IMR-90 (cell line): ENCODE measurements around the gene ATP8B4. TPM values are rescaled to one million over a fixed set of nuclear protein-coding genes. Genes with fewer than 3 reads are reported as not detected.

ENCODE experiments used
- ATAC-seq: fragments of 200-7000 bp; cut with Tn5 transposase; 2 replicates; pipeline ENCODE4 v1.9.1; 2020; ENCODE audit warnings: low read depth, mild to moderate bottlenecking, moderate library complexity
- BruUV-seq: library from RNA; stranded (reverse); fragments of 400-500 nt; replicated peaks from 2 replicates; lab custom pipeline; 2021; lab: Mats Ljungman, UMichigan
- CTCF ChIA-PET: fragments of 300-600 bp; formaldehyde crosslinking; extraction: SDS; loops from one replicate; lab custom pipeline; 2021; ENCODE audit warnings: antibody characterized with exemption; lab: Yijun Ruan, JAX
- POLR2A ChIA-PET: fragments of 300-600 bp; sonication (Branson Sonifier 250); formaldehyde crosslinking; loops from one replicate; lab custom pipeline; 2022; ENCODE audit warnings: antibody characterized with exemption; ENCODE audit not compliant: unreplicated experiment; lab: Charles Lee
- DNase-seq: peaks from one replicate; pipeline ENCODE4 v3.0.0; 2013
- H2AFZ ChIP-seq: replicated peaks from 2 replicates; pipeline ENCODE3; 2013; ENCODE audit warnings: low read length, mild to moderate bottlenecking; ENCODE audit not compliant: poor library complexity
- H2AK5ac ChIP-seq: 2 replicates; pipeline ENCODE4 v1.6.1; 2013; ENCODE audit warnings: low read depth, low read length, inconsistent platforms
- H2AK9ac ChIP-seq: replicated peaks from 2 replicates; pipeline ENCODE3; 2013; ENCODE audit warnings: mild to moderate bottlenecking, low read depth, low read length, moderate library complexity; ENCODE audit not compliant: poor library complexity
- H2BK120ac ChIP-seq: 2 replicates; pipeline ENCODE4 v1.6.1; 2013; ENCODE audit warnings: low read depth, low read length, inconsistent platforms
- H2BK15ac ChIP-seq: 3 replicates; pipeline ENCODE4 v1.6.1; 2013; ENCODE audit warnings: low read depth, low read length, inconsistent platforms
- H2BK20ac ChIP-seq: 2 replicates; pipeline ENCODE4 v1.6.1; 2013; ENCODE audit warnings: low read depth, mild to moderate bottlenecking, inconsistent platforms, low read length, moderate library complexity
- H2BK5ac ChIP-seq: 2 replicates; pipeline ENCODE4 v1.6.1; 2013; ENCODE audit warnings: mild to moderate bottlenecking, low read depth, low read length, inconsistent platforms; ENCODE audit not compliant: poor library complexity, severe bottlenecking
- H3K14ac ChIP-seq: replicated peaks from 2 replicates; pipeline ENCODE4 v1.6.1; 2013; ENCODE audit warnings: low read depth, low read length, inconsistent platforms
- H3K18ac ChIP-seq: 2 replicates; pipeline ENCODE4 v1.6.1; 2013; ENCODE audit warnings: low read depth, low read length, control low read depth
- H3K23ac ChIP-seq: 2 replicates; pipeline ENCODE4 v1.6.1; 2013; ENCODE audit warnings: low read depth, low read length, inconsistent platforms
- H3K27ac ChIP-seq: 2 replicates; pipeline ENCODE4 v1.5.1; 2013; ENCODE audit warnings: mild to moderate bottlenecking, control low read depth, low read length; ENCODE audit not compliant: insufficient read depth
- H3K27me3 ChIP-seq: 2 replicates; pipeline ENCODE4 v1.6.1; 2013; ENCODE audit warnings: low read length; ENCODE audit not compliant: control insufficient read depth, insufficient read depth
- H3K36me3 ChIP-seq: 2 replicates; pipeline ENCODE4 v1.6.1; 2013; ENCODE audit warnings: low read length, mixed read lengths; ENCODE audit not compliant: control insufficient read depth, insufficient read depth
- H3K4ac ChIP-seq: 2 replicates; pipeline ENCODE4 v1.6.1; 2013; ENCODE audit warnings: low read depth, low read length, inconsistent platforms
- H3K4me1 ChIP-seq: 2 replicates; pipeline ENCODE4 v1.6.1; 2013; ENCODE audit warnings: low read length, mixed read lengths; ENCODE audit not compliant: control insufficient read depth, insufficient read depth
- H3K4me2 ChIP-seq: 2 replicates; pipeline ENCODE4 v1.6.1; 2013; ENCODE audit warnings: low read depth, mild to moderate bottlenecking, control low read depth, low read length, moderate library complexity
- H3K4me3 ChIP-seq: 2 replicates; pipeline ENCODE4 v1.5.1; 2013; ENCODE audit warnings: low read depth, mild to moderate bottlenecking, control low read depth, low read length, moderate library complexity; ENCODE audit not compliant: insufficient read depth
- H3K56ac ChIP-seq: 2 replicates; pipeline ENCODE4 v1.6.1; 2013; ENCODE audit warnings: low read length, inconsistent platforms; ENCODE audit not compliant: insufficient read depth; ENCODE audit errors: extremely low read depth
- H3K79me1 ChIP-seq, 2 experiments: 2 replicates each; pipeline ENCODE4 v1.6.1; 2013; ENCODE audit warnings: low read length in 2 of 2, inconsistent platforms in 1 of 2, low read depth in 1 of 2
- H3K9ac ChIP-seq: 2 replicates; pipeline ENCODE4 v1.6.1; 2013; ENCODE audit warnings: low read depth, low read length, control low read depth
- H3K9me1 ChIP-seq: 2 replicates; pipeline ENCODE4 v1.6.1; 2013; ENCODE audit warnings: low read length, inconsistent platforms; ENCODE audit not compliant: insufficient read depth
- H3K9me3 ChIP-seq: 2 replicates; pipeline ENCODE4 v1.6.1; 2013; ENCODE audit warnings: low read length; ENCODE audit not compliant: control insufficient read depth, insufficient read depth
- H4K20me1 ChIP-seq: 2 replicates; pipeline ENCODE4 v1.6.1; 2013; ENCODE audit warnings: low read length, inconsistent platforms; ENCODE audit not compliant: insufficient read depth
- H4K5ac ChIP-seq: 2 replicates; pipeline ENCODE4 v1.6.1; 2013; ENCODE audit warnings: mild to moderate bottlenecking, low read depth, low read length, control low read depth
- H4K8ac ChIP-seq, 2 experiments: 2 replicates each; pipeline ENCODE4 v1.6.1; 2013; ENCODE audit warnings: low read depth in 2 of 2, low read length in 2 of 2, control low read depth in 1 of 2, inconsistent platforms in 1 of 2
- H4K91ac ChIP-seq: 2 replicates; pipeline ENCODE4 v1.6.1; 2013; ENCODE audit warnings: low read depth, low read length, inconsistent platforms; ENCODE audit not compliant: insufficient read depth
- BHLHE40 ChIP-seq: fragments of 150-350 bp; IDR thresholded peaks from 2 replicates; pipeline ENCODE4 v1.6.1; 2016; ENCODE audit warnings: mild to moderate bottlenecking, low read depth, low read length
- CEBPB ChIP-seq: IDR thresholded peaks from 2 replicates; pipeline ENCODE4 v1.6.1; 2012; ENCODE audit warnings: low read depth, low read length, improper control_type of control experiment
- MAZ ChIP-seq: IDR thresholded peaks from 2 replicates; pipeline ENCODE4 v1.6.1; 2012; ENCODE audit warnings: low read depth, mild to moderate bottlenecking, low read length, improper control_type of control experiment, moderate library complexity, borderline replicate concordance
- MXI1 ChIP-seq: IDR thresholded peaks from 2 replicates; pipeline ENCODE4 v1.6.1; 2012; ENCODE audit warnings: low read depth, mild to moderate bottlenecking, low read length, moderate library complexity, borderline replicate concordance
- NFE2L2 ChIP-seq: fragments of 150-350 bp; IDR thresholded peaks from 2 replicates; pipeline ENCODE4 v1.6.1; 2016; ENCODE audit warnings: low read depth, mild to moderate bottlenecking, low read length
- RCOR1 ChIP-seq: IDR thresholded peaks from 2 replicates; pipeline ENCODE4 v1.6.1; 2012; ENCODE audit warnings: mild to moderate bottlenecking, low read length, improper control_type of control experiment; ENCODE audit not compliant: insufficient replicate concordance
- RFX5 ChIP-seq: IDR thresholded peaks from 2 replicates; pipeline ENCODE4 v1.8.0; 2012; ENCODE audit warnings: low read depth, mild to moderate bottlenecking, low read length, moderate library complexity
- SMC3 ChIP-seq: fragments of 150-350 bp; IDR thresholded peaks from 2 replicates; pipeline ENCODE4 v1.6.1; 2016; ENCODE audit warnings: low read depth, mild to moderate bottlenecking, antibody characterized with exemption, low read length, moderate library complexity
- whole genome bisulfite sequencing, 2 experiments: methylation state at CpG; one replicate each; pipeline versions ENCODE4 v1.1.5 to v1.1.7; 2013; ENCODE audit warnings: missing lambda C conversion rate in 2 of 2; ENCODE audit not compliant: insufficient read length in 1 of 2; ENCODE audit errors: extremely low coverage in 2 of 2; 5-methylcytosine and 5-hydroxymethylcytosine counted together
- dilution Hi-C: fragments of 300-500 bp; cut with HindIII; formaldehyde crosslinking; loops from one replicate; pipeline ENCODE4 v1.14.3; 2018; ENCODE audit warnings: low sequenced_read_pairs; ENCODE audit not compliant: unreplicated experiment
- in situ Hi-C: fragments of 300-500 bp; cut with MboI; formaldehyde crosslinking; loops from 3 replicates; pipeline ENCODE4 v1.14.3; 2019; ENCODE audit warnings: low sequenced_read_pairs, inconsistent platforms, mixed read lengths
- intact Hi-C: fragments of 100-400 bp; cut with micrococcal nuclease; formaldehyde crosslinking; loops from 2 replicates; pipeline ENCODE4 v1.10.0; 2022
- polyA plus RNA-seq, 3 experiments: library from polyadenylated mRNA; depleted of rRNA; stranded (reverse); fragments of >200 nt; gene quantifications; 2 replicates each; pipeline ENCODE4 v1.2.3, GENCODE V29; 2012; ENCODE audit warnings: low replicate concordance in 1 of 3
- total RNA-seq: library from RNA; depleted of rRNA; stranded (reverse); fragments of >200 nt; gene quantifications from 2 replicates; pipeline ENCODE4 v1.2.3, GENCODE V29; 2012
- TF ChIP-seq, protein P1 (sequence below): fragments of 150-350 bp; IDR thresholded peaks from 2 replicates; pipeline ENCODE4 v1.6.1; 2016; ENCODE audit warnings: low read depth, mild to moderate bottlenecking, low read length, moderate library complexity, borderline replicate concordance
- TF ChIP-seq, protein P2 (sequence below): conservative IDR thresholded peaks from 2 replicates; pipeline ENCODE4 v1.5.1; 2012; ENCODE audit warnings: mild to moderate bottlenecking, low read depth, low read length, improper control_type of control experiment
- TF ChIP-seq, protein P3 (sequence below): fragments of 150-350 bp; IDR thresholded peaks from 2 replicates; pipeline ENCODE4 v1.6.1; 2017; ENCODE audit warnings: mild to moderate bottlenecking, antibody characterized with exemption, low read length, low read depth

ATP8B4 gene
- total and polyA plus RNA-seq, 2 of the 4 experiments (the other 2 are of a cell fraction) = 0.12 to 0.54 TPM

DNA sequence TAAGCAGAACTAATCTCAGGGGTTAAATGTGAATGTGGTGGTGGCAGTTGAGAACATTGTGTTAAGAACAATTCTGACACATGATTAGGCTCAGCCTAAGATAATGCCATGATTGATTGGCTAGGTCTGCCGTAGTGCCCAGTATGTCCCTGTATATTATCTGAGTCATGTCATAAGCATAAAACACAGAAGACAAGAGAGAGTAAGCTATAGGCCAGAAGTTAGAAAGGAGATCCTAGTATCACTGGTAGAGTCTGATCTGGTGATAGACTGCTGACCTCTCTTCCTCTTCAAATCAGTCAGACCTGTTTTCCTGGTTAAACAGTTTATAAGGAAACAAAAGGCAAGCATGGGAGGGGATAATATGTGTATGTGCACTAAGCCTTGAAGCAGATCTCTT is 30.1 kb upstream of the ATP8B4 start:
- no peak overlapping the region for H2AK9ac ChIP-seq
- H3K4me3 ChIP-seq = no peak overlapping the region
- H2BK5ac ChIP-seq = no peak overlapping the region
- no peak for TF ChIP-seq MXI1
- no peak for TF ChIP-seq MAZ
- no peak for TF ChIP-seq CEBPB
- TF ChIP-seq, protein P1, sequence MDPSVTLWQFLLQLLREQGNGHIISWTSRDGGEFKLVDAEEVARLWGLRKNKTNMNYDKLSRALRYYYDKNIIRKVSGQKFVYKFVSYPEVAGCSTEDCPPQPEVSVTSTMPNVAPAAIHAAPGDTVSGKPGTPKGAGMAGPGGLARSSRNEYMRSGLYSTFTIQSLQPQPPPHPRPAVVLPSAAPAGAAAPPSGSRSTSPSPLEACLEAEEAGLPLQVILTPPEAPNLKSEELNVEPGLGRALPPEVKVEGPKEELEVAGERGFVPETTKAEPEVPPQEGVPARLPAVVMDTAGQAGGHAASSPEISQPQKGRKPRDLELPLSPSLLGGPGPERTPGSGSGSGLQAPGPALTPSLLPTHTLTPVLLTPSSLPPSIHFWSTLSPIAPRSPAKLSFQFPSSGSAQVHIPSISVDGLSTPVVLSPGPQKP = no peak
- no peak for TF ChIP-seq BHLHE40
- TF ChIP-seq, protein P2, sequence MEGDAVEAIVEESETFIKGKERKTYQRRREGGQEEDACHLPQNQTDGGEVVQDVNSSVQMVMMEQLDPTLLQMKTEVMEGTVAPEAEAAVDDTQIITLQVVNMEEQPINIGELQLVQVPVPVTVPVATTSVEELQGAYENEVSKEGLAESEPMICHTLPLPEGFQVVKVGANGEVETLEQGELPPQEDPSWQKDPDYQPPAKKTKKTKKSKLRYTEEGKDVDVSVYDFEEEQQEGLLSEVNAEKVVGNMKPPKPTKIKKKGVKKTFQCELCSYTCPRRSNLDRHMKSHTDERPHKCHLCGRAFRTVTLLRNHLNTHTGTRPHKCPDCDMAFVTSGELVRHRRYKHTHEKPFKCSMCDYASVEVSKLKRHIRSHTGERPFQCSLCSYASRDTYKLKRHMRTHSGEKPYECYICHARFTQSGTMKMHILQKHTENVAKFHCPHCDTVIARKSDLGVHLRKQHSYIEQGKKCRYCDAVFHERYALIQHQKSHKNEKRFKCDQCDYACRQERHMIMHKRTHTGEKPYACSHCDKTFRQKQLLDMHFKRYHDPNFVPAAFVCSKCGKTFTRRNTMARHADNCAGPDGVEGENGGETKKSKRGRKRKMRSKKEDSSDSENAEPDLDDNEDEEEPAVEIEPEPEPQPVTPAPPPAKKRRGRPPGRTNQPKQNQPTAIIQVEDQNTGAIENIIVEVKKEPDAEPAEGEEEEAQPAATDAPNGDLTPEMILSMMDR = no peak
- TF ChIP-seq NFE2L2 = no peak
- TF ChIP-seq, protein P3, sequence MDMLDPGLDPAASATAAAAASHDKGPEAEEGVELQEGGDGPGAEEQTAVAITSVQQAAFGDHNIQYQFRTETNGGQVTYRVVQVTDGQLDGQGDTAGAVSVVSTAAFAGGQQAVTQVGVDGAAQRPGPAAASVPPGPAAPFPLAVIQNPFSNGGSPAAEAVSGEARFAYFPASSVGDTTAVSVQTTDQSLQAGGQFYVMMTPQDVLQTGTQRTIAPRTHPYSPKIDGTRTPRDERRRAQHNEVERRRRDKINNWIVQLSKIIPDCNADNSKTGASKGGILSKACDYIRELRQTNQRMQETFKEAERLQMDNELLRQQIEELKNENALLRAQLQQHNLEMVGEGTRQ = no peak
- TF ChIP-seq SMC3 = no peak
- no peak for TF ChIP-seq RCOR1
- no peak for TF ChIP-seq RFX5
- H3K27me3 ChIP-seq = no peaks in the 10 kb centered on the region
- no peak overlapping the region for H2AFZ ChIP-seq
- H3K4me1 ChIP-seq = no peaks in the 10 kb centered on the region; the same call in 1 of the 2 replicates
- H3K4me2 ChIP-seq = no peak overlapping the region
- H3K4ac ChIP-seq = no peak overlapping the region
- intact Hi-C loops = loop anchor here (5.0 to 10.0 kb wide), 3 partner anchors 274 to 1504 kb away; partner anchors contain the start of gene FBN1
- in situ Hi-C loops = loop anchor here (5.0 to 25.0 kb wide), 5 partner anchors 158 to 1784 kb away; partner anchors contain the start of gene FGF7
- H2BK20ac ChIP-seq = no peak overlapping the region
- H2BK120ac ChIP-seq = no peak overlapping the region
- POLR2A ChIA-PET = no interaction called here
- DNase-seq = no peak
- H4K91ac ChIP-seq = no peak overlapping the region
- H3K9ac ChIP-seq = no peak overlapping the region
- no peak overlapping the region; the same call in 1 of the 2 replicates for H3K23ac ChIP-seq
- no peaks in the 10 kb centered on the region for H3K9me3 ChIP-seq
- H4K8ac ChIP-seq = peak overlapping the region in 1 of 2 experiments; percentile 4; a peak in 1 of 4 replicates
- H3K18ac ChIP-seq = peak overlapping the region; percentile 30; the same call in 1 of the 2 replicates
- no peak overlapping the region for H3K27ac ChIP-seq
- H2AK5ac ChIP-seq = no peak overlapping the region
- H3K9me1 ChIP-seq = peaks cover 5% of the 10 kb centered on the region; the same call in 1 of the 2 replicates
- dilution Hi-C loops = no loop called here
- no peak overlapping the region for H3K56ac ChIP-seq
- no peaks in the 10 kb centered on the region for H3K79me1 ChIP-seq
- no peak overlapping the region for H2BK15ac ChIP-seq
- CTCF ChIA-PET = interaction anchor here (1.1 kb wide), 1 partner anchor 167 kb away, joined by 4 read pairs; no protein-coding TSS in a partner anchor
- WGBS, 2 experiments = no CpG with 5 or more reads among the region's 1 CpG
- H3K36me3 ChIP-seq = no peaks in the 10 kb centered on the region
- no TSS peak for BruUV-seq
- H3K14ac ChIP-seq = 0 out of 2 replicates have a peak overlapping the region, but pooled peaks have one; percentile 8
- ATAC-seq = no peak
- H4K20me1 ChIP-seq = no peaks in the 10 kb centered on the region
- no peak overlapping the region for H4K5ac ChIP-seq
